ENCODE data around the gene SMAD2.
"Not testable (repeated sequence)": the region's sequence is repeated elsewhere in the genome, so short reads cannot be mapped to it uniquely, and the experiment has no call there.

The SMAD2 gene

GRCh38 chr18:47831351-47831750 is 99.1 kb downstream of the SMAD2 start:
- DNase-seq, result no peak

GRCh38 chr18:47830772-47831171 is 99.7 kb downstream of the SMAD2 start:
- no peak for DNase-seq

- no peak for DNase-seq
Observed at GRCh38 chr18:47829831-47830230, 100.6 kb downstream of the SMAD2 start.

GRCh38 chr18:47828031-47828430 is 102.4 kb downstream of the SMAD2 start:
- DNase-seq, result not testable (repeated sequence)

- DNase-seq, result no peak
Observed at GRCh38 chr18:47826157-47827074, 104.0 kb downstream of the SMAD2 start.

GRCh38 chr18:47821314-47821713 is 109.1 kb downstream of the SMAD2 start:
- no peak for DNase-seq

- no peak for DNase-seq
Observed at GRCh38 chr18:47817795-47818077, 112.7 kb downstream of the SMAD2 start.

- DNase-seq, result no peak
Observed at GRCh38 chr18:47817017-47817794, 113.3 kb downstream of the SMAD2 start.

- no peak for DNase-seq
Observed at GRCh38 chr18:47815486-47816270, 114.8 kb downstream of the SMAD2 start.

GRCh38 chr18:47809420-47809819 is 121.0 kb downstream of the SMAD2 start:
- no peak for DNase-seq

- DNase-seq, result no peak
Observed at GRCh38 chr18:47802802-47803201, 127.7 kb downstream of the SMAD2 start.

GRCh38 chr18:47801817-47802216 is 128.6 kb downstream of the SMAD2 start:
- DNase-seq, result no peak

GRCh38 chr18:47800756-47801155 is 129.7 kb downstream of the SMAD2 start:
- DNase-seq, result no peak

GRCh38 chr18:47800248-47800647 is 130.2 kb downstream of the SMAD2 start:
- no peak for DNase-seq

GRCh38 chr18:47799376-47799775 is 131.1 kb downstream of the SMAD2 start:
- no peak for DNase-seq

- DNase-seq, result no peak
Observed at GRCh38 chr18:47798366-47798765, 132.1 kb downstream of the SMAD2 start.

GRCh38 chr18:47797126-47797525 is 133.3 kb downstream of the SMAD2 start:
- DNase-seq, result no peak

- DNase-seq, result no peak
Observed at GRCh38 chr18:47795434-47795814, 135.0 kb downstream of the SMAD2 start.

- no peak for DNase-seq
Observed at GRCh38 chr18:47794725-47795433, 135.6 kb downstream of the SMAD2 start.

GRCh38 chr18:47793609-47794008 is 136.8 kb downstream of the SMAD2 start:
- no peak for DNase-seq

- DNase-seq, result no peak
Observed at GRCh38 chr18:47791461-47791985, 138.9 kb downstream of the SMAD2 start.

- DNase-seq, result no peak
Observed at GRCh38 chr18:47790036-47790435, 140.4 kb downstream of the SMAD2 start.

- DNase-seq, result no peak
Observed at GRCh38 chr18:47788621-47789020, 141.8 kb downstream of the SMAD2 start.

Data from NCI-H2081 treated with DMSO at 0.1 percent for 48 hours (cell line).